B cell (primary cell): ENCODE results near the gene CLIP2. TPM values are rescaled to one million over a fixed set of nuclear protein-coding genes. Genes with fewer than 3 reads are reported as not detected.

ENCODE experiments used
- ATAC-seq: fragments of 200-7000 bp; cut with Tn5 transposase; one replicate; pipeline ENCODE4 v1.10.0; 2021; ENCODE audit warnings: low read depth, mild to moderate bottlenecking, moderate number of reproducible peaks, moderate library complexity
- CTCF ChIA-PET: fragments of 350-600 bp; sonication (Branson Sonifier 250); formaldehyde crosslinking; loops from one replicate; lab custom pipeline; 2021; ENCODE audit warnings: antibody characterized with exemption, inconsistent platforms; lab: Charles Lee
- POLR2A ChIA-PET: fragments of 350-600 bp; sonication (Branson Sonifier 250); formaldehyde crosslinking; loops from one replicate; lab custom pipeline; 2021; ENCODE audit warnings: antibody characterized with exemption; lab: Charles Lee
- DNase-seq: peaks from one replicate; pipeline ENCODE4 v3.0.0; 2013
- H2AFZ ChIP-seq: 2 replicates; pipeline ENCODE4 v1.6.1; 2012; ENCODE audit warnings: mild to moderate bottlenecking, low read depth, low read length; ENCODE audit not compliant: insufficient read depth, poor library complexity, severe bottlenecking
- H3K27ac ChIP-seq, 2 donors: 1 replicate in 1 of 2; 2 replicates in 1 of 2; pipeline ENCODE4 v1.5.1; 2012 to 2013; ENCODE audit warnings: low read length in 2 of 2, mild to moderate bottlenecking in 2 of 2, moderate library complexity in 1 of 2
- H3K27me3 ChIP-seq, 4 experiments: fragments of 200-600 bp in 1 of 4; sonication (generic) in 1 of 4; replicated peaks in 1 of 4; 1 replicate in 2 of 4; 2 replicates in 2 of 4; pipeline versions ENCODE4 v1.6.1 to v1.7.0; 2013 to 2016; ENCODE audit warnings: low read length in 3 of 4, mild to moderate bottlenecking in 2 of 4, mixed read lengths in 1 of 4, moderate library complexity in 1 of 4; ENCODE audit not compliant: insufficient read depth in 4 of 4, control insufficient read depth in 3 of 4; ENCODE audit errors: control extremely low read depth in 1 of 4
- H3K36me3 ChIP-seq, 2 experiments: replicated peaks in 1 of 2; 1 replicate in 1 of 2; 2 replicates in 1 of 2; pipeline versions ENCODE4 v1.6.1 to v1.7.1; 2013; ENCODE audit warnings: low read length in 1 of 2; ENCODE audit not compliant: insufficient read depth in 2 of 2, control insufficient read depth in 1 of 2; ENCODE audit errors: control extremely low read depth in 1 of 2, extremely low read depth in 1 of 2
- H3K4me1 ChIP-seq, 2 donors: fragments of 200-600 bp in 1 of 2; sonication (generic) in 1 of 2; 1 replicate in 1 of 2; 2 replicates in 1 of 2; pipeline versions ENCODE4 v1.5.1 to v1.6.1; 2013 to 2017; ENCODE audit warnings: low read length in 2 of 2; ENCODE audit not compliant: control insufficient read depth in 2 of 2, insufficient read depth in 2 of 2
- H3K4me2 ChIP-seq: replicated peaks from 2 replicates; pipeline ENCODE3; 2012; ENCODE audit warnings: mild to moderate bottlenecking, low read depth, low read length; ENCODE audit not compliant: poor library complexity, severe bottlenecking
- H3K4me3 ChIP-seq, 5 experiments: fragments of 200-600 bp in 1 of 5; sonication (generic) in 1 of 5; 1 replicate in 3 of 5; 2 replicates in 2 of 5; pipeline versions ENCODE4 v1.5.1 to v1.7.0; 2011 to 2016; ENCODE audit warnings: low read length in 4 of 5, mild to moderate bottlenecking in 4 of 5, low read depth in 2 of 5, control low read depth in 1 of 5, moderate library complexity in 1 of 5; ENCODE audit not compliant: insufficient read depth in 1 of 5; ENCODE audit errors: control extremely low read depth in 1 of 5, extremely low read depth in 1 of 5
- H3K79me2 ChIP-seq: fragments of 200-600 bp; sonication (generic); one replicate; pipeline ENCODE4 v1.6.0; 2016; ENCODE audit warnings: low read length; ENCODE audit not compliant: control insufficient read depth, insufficient read depth
- H3K9ac ChIP-seq: fragments of 200-600 bp; sonication (generic); 2 replicates; pipeline ENCODE4 v1.6.1; 2017; ENCODE audit warnings: mild to moderate bottlenecking, low read length, moderate library complexity
- H3K9me3 ChIP-seq, 3 donors: one replicate each; pipeline versions ENCODE4 v1.6.1 to v1.7.1; 2013; ENCODE audit warnings: low read length in 2 of 3; ENCODE audit not compliant: control insufficient read depth in 2 of 3, insufficient read depth in 1 of 3; ENCODE audit errors: control extremely low read depth in 1 of 3
- H4K20me1 ChIP-seq: 2 replicates; pipeline ENCODE4 v1.6.0; 2012; ENCODE audit warnings: mild to moderate bottlenecking, low read length; ENCODE audit not compliant: insufficient read depth, control insufficient read depth, poor library complexity, severe bottlenecking
- H3K27ac Mint-ChIP-seq: one replicate; pipeline ENCODE4 v1.8.0; 2021; ENCODE audit warnings: mixed read lengths
- H3K27me3 Mint-ChIP-seq: one replicate; pipeline ENCODE4 v1.8.0; 2021; ENCODE audit warnings: mixed read lengths
- H3K4me1 Mint-ChIP-seq: one replicate; pipeline ENCODE4 v1.8.0; 2021; ENCODE audit warnings: mixed read lengths
- H3K4me3 Mint-ChIP-seq: one replicate; pipeline ENCODE4 v1.8.0; 2021; ENCODE audit warnings: mixed read lengths
- H3K9me3 Mint-ChIP-seq: one replicate; pipeline ENCODE4 v1.8.0; 2022; ENCODE audit warnings: mixed read lengths; ENCODE audit not compliant: insufficient read depth
- CTCF ChIP-seq: fragments of 200-600 bp; IDR thresholded peaks from one replicate; pipeline ENCODE4 v1.8.0; 2022; ENCODE audit warnings: antibody characterized with exemption, mild to moderate bottlenecking
- EZH2 ChIP-seq: IDR thresholded peaks from 2 replicates; pipeline ENCODE4 v1.6.1; 2012; ENCODE audit warnings: borderline replicate concordance, low read depth, mild to moderate bottlenecking, moderate library complexity, low read length; ENCODE audit not compliant: insufficient read depth, poor library complexity, severe bottlenecking
- WGBS: methylation state at CpG from one replicate; pipeline ENCODE4 v1.1.5; 2013; ENCODE audit warnings: missing lambda C conversion rate; ENCODE audit not compliant: insufficient coverage; 5-methylcytosine and 5-hydroxymethylcytosine counted together
- intact Hi-C: fragments of 100-400 bp; cut with micrococcal nuclease; formaldehyde crosslinking; loops from one replicate; pipeline ENCODE4 v1.10.0; 2022
- polyA plus RNA-seq: library from polyadenylated mRNA; depleted of rRNA; stranded (reverse); fragments of >200 nt; gene quantifications from 2 replicates; pipeline ENCODE4 v1.2.3, GENCODE V29; 2012
- total RNA-seq, 2 donors: library from RNA; stranded (reverse); fragments of 120-200 nt in 1 of 2; gene quantifications; 1 replicate in 1 of 2; 2 replicates in 1 of 2; pipeline versions ENCODE4 v1.2.3 to v1.2.4, GENCODE V29; 2013 to 2022

CLIP2 gene
- total and polyA plus RNA-seq, 2 donors (not counting 1 experiment from before 2014, with no cell fraction given): 5.7 to 47.9 TPM

- intact Hi-C loops: no loop called here
- H3K27ac ChIP-seq: peak overlapping the region in 1 of 2 donors; percentile 62
- peak overlapping the region; percentile 79 for H2AFZ ChIP-seq
- CTCF ChIA-PET: interaction anchor here (0.8 to 7.0 kb wide), 7 partner anchors 8 to 112 kb away, joined by 3 to 56 read pairs (median 5); partner anchors contain the start of gene RFC2
- peak overlapping the region; percentile 63 for H3K9ac ChIP-seq
- no peak for ATAC-seq
- 25% methylated on average over 13 of the region's 20 CpGs for WGBS
- H3K4me3 ChIP-seq: peak overlapping the region in 4 of 5 experiments; percentile 52 to 73 (median 59)
- H3K27ac Mint-ChIP-seq: peak overlapping the region; percentile 93
- peaks cover 35 to 47% of the 10 kb centered on the region in 2 donors for H3K4me1 ChIP-seq
- no peak for DNase-seq
- no peaks in the 10 kb centered on the region for H3K9me3 ChIP-seq
- no peaks in the 10 kb centered on the region for H3K27me3 ChIP-seq
- no peaks in the 10 kb centered on the region for H3K27me3 Mint-ChIP-seq
- no peaks in the 10 kb centered on the region for H3K36me3 ChIP-seq
- H3K79me2 ChIP-seq: peaks cover 38% of the 10 kb centered on the region
- peak overlapping the region; percentile 96 for H3K4me3 Mint-ChIP-seq
- no peaks in the 10 kb centered on the region for H3K9me3 Mint-ChIP-seq
- POLR2A ChIA-PET: interaction anchor here (4.2 kb wide), 1 partner anchor 17 kb away, joined by 34 read pairs; no protein-coding TSS in a partner anchor
- peaks cover 59% of the 10 kb centered on the region for H3K4me1 Mint-ChIP-seq
- peaks cover 6% of the 10 kb centered on the region for H4K20me1 ChIP-seq
- no peak for TF ChIP-seq EZH2
- no peak for TF ChIP-seq CTCF
- H3K4me2 ChIP-seq: peak overlapping the region; percentile 99
Measured at GRCh38 chr7:74288034-74288881, 949 bp upstream of the CLIP2 start.
